A549 treated with CORT108297 at 1 μM for 4 hours (cell line): ENCODE measurements around the gene TIGIT. TPM values are rescaled to one million over a fixed set of nuclear protein-coding genes. Genes with fewer than 3 reads are reported as not detected.

ENCODE experiments used
- total RNA-seq: library from RNA; stranded (reverse); fragments of 200-300 nt; extraction: Qiagen RNA extraction; gene quantifications from 5 replicates; pipeline ENCODE4 v1.2.3, GENCODE V29; 2022

The TIGIT gene
- total RNA-seq: not detected in 5 replicates

DNA sequence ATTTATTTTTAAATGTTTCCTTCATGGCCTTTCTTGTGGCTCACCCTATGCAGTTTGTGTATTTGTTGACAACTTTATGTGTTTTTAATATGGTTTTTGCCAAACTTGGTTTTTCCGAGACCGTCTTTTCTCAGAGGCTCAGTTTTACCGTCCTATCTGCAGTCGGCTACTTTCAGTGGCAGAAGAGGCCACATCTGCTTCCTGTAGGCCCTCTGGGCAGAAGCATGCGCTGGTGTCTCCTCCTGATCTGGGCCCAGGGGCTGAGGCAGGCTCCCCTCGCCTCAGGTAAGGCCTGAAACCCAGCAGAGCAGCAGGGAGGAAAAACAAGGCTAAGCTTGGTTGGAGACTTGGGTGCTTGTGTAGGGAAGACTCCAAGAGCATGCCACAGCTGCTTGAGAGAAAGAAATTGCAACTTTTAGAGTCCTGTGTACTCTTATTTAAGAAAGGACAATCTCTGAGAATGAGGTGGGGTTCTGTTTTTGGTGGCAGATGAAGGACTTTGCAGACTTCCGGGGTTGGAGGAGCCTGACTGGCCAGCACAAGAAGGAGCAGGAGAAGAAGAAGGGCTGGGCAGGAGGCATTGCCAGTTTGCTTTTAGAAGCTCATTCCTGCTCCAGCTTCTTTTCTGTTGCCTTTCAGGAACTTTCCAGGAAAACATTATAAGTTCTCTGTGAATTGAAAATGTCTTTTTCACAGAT, at the start of gene TIGIT:
Gene TIGIT, plus strand, starts transcription at position 191 of the 698 bp plus-strand sequence. Its CDS starts 34 bp downstream, at position 225.

Other genes with a start within 250 kb of the TIGIT start
- 1.7 to 2.5 TPM (median 2.0 TPM) in 5 replicates for gene CCDC191, start 237.5 kb upstream of the TIGIT start, total RNA-seq
- gene QTRT2, start 237.3 kb upstream of the TIGIT start, total RNA-seq: 22.7 to 29.9 TPM (median 24.1 TPM) in 5 replicates
- gene DRD3, start 115.0 kb upstream of the TIGIT start, total RNA-seq: not detected in 5 replicates
- not detected in 5 replicates for gene ZNF80, start 56.5 kb upstream of the TIGIT start, total RNA-seq